PC-9 (cell line): Measurements from ENCODE around the gene LRRC7.

Experiments
- CTCF ChIP-seq: fragments of 200-600 bp; sonication (generic); conservative IDR thresholded peaks from 2 replicates; pipeline ENCODE4 v1.6.1; 2017; ENCODE audit warnings: mixed run types, antibody characterized with exemption, mild to moderate bottlenecking, moderate library complexity
- EZH2 ChIP-seq: fragments of 200-600 bp; sonication (generic); IDR thresholded peaks from 2 replicates; pipeline ENCODE4 v1.8.0; 2017; ENCODE audit warnings: antibody characterized with exemption, low read depth

- TF ChIP-seq CTCF (no peak), EZH2 (no peak)
Observed at GRCh38 chr1:69852151-69852550, 284.4 kb downstream of the LRRC7 start.
